Neural cell (in vitro differentiated cells): ENCODE results near the gene FHIT.

Source experiments
- CTCF ChIP-seq: fragments of 450-650 bp; IDR thresholded peaks from 2 replicates; pipeline ENCODE4 v1.5.1; 2014; ENCODE audit warnings: antibody characterized with exemption, mild to moderate bottlenecking, moderate library complexity; ENCODE audit not compliant: poor library complexity, severe bottlenecking
- EP300 ChIP-seq: fragments of 450-650 bp; conservative IDR thresholded peaks from 2 replicates; pipeline ENCODE4 v1.6.1; 2014; ENCODE audit warnings: antibody characterized with exemption, mild to moderate bottlenecking, moderate library complexity; ENCODE audit not compliant: poor library complexity, severe bottlenecking
- EZH2 ChIP-seq: fragments of 200-600, 300-800 bp; shearing (Covaris generic), sonication (generic); IDR thresholded peaks from 2 replicates; pipeline ENCODE4 v1.6.1; 2014; ENCODE audit warnings: antibody characterized with exemption, low read length, borderline replicate concordance, mild to moderate bottlenecking; ENCODE audit not compliant: insufficient read depth, poor library complexity, severe bottlenecking
- POLR2AphosphoS5 ChIP-seq: IDR thresholded peaks from 2 replicates; pipeline ENCODE4 v1.6.1; 2012
- SMC3 ChIP-seq: fragments of 450-650 bp; conservative IDR thresholded peaks from 2 replicates; pipeline ENCODE4 v1.6.1; 2014; ENCODE audit warnings: antibody characterized with exemption, mild to moderate bottlenecking, moderate library complexity; ENCODE audit not compliant: poor library complexity

- no peak for TF ChIP-seq CTCF
- TF ChIP-seq SMC3 = no peak
- no peak for TF ChIP-seq POLR2AphosphoS5
- no peak for TF ChIP-seq EP300
- TF ChIP-seq EZH2 = no peak
Observed at GRCh38 chr3:59895972-59896371, 1355.3 kb downstream of the FHIT start.
